GM19043 (cell line): ENCODE measurements around the gene NAA40.
A peak's percentile ranks its signal among the peaks of the same experiment; 100 is the strongest.

Experiments
- ATAC-seq: cut with Tn5 transposase; IDR thresholded peaks from one replicate; pipeline ENCODE4 v1.9.1; 2021; ENCODE audit warnings: low read depth; ENCODE audit not compliant: unreplicated experiment

NAA40 gene

GRCh38 chr11:63938479-63939396, at the start of gene NAA40:
Gene NAA40, plus strand, starts transcription at chr11:63939002. Its CDS starts 95 bp downstream, at chr11:63939097.
- peak; percentile 93 for ATAC-seq

GRCh38 chr11:63889344-63889743, 49.5 kb upstream of the NAA40 start:
- no peak for ATAC-seq

DNA sequence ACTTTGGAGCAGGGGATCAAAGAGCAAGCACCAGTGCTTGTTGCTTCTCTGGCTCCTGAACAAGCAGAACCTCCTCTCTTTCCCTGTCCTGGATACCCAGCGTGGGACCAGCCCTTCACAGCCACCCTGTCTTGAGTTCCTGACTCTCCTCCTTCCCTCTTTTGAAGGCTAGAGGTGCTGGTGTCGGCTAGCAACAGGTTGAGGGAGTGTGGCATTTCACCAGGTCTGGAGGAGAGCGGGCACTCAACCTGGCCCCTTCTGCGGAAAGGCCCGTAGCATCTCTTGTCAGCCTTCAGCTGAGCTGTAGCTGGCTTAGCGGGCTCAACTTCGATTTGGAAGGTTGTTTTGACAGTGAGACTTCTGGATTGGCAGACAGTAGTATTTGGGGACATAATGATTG, 48.4 kb upstream of the NAA40 start:
- no peak for ATAC-seq

- no peak for ATAC-seq
These were observed 46.6 kb upstream of the NAA40 start for GRCh38 chr11:63892228-63892627.

DNA sequence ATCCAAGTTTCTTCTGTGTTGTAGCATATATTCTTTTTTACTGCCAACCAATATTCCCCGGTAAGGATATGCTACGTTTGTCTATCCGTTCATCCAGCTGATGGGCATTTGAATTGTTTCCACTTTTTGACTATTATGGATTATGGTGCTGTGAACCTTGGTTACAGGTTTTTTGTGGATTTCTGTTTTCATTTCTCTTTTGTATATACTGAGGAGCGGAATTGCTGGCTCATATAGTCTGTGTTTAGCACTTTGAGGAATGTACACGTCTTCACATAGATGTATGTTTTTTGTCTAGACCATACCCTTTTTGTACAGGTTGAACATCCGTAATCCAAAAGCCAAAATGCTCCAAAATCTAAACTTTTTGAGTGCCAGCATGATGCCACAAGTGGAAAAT, 45.4 kb upstream of the NAA40 start:
- no peak for ATAC-seq

GRCh38 chr11:63896071-63896470, 42.7 kb upstream of the NAA40 start:
- no peak for ATAC-seq

DNA sequence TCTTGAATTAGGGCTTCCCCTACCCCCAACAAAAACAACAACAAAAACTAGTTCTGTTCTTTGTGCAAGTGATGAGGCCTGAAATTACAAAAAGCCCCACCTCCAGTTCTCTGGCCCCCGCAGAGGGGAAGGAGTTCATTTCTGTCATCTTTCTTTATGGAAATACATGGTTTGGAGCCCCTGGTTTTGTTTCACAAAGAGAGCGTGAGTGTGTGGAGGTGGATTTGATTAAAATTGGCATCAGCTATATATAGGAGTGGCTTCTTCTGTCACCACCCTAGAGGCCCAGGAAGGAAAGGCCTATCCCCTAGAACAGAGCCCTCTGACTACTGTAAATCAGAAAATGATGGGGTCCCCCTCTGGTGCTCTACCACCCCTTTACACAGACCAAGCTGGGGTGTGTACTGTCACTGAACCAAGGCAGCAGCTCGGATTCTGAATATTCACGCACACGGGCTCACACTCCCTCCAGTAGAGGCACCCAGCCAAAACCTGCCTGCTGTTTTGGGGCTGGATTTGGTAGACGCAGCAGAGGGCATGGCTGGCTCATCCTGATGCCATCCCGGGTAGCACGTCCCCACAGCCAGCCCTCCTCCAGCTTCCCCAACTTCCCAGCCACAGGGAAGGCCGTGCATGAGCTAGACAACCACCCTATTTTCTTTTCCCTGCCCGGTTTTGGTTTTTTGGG, 41.2 kb upstream of the NAA40 start:
- ATAC-seq, result no peak

DNA sequence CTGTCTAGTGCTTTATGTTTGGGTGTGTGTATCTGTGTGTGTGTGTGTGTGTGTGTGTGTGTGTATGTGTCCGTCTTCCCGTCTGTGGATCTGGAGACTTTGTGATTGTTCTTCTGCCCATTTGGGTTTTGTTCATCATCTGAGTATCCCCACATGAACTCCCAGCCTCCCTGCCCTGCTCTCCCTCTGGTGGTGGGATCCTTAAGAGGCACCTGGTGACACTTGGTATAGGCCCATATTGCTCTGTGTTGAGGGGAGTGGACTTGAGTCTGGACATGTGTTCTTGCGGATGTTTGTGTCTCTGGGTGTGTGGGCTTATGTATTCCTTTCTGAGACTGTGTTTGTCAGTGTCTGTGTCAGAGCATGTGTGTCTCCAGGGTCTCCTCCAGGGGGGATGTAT, 37.1 kb upstream of the NAA40 start:
- no peak for ATAC-seq

DNA sequence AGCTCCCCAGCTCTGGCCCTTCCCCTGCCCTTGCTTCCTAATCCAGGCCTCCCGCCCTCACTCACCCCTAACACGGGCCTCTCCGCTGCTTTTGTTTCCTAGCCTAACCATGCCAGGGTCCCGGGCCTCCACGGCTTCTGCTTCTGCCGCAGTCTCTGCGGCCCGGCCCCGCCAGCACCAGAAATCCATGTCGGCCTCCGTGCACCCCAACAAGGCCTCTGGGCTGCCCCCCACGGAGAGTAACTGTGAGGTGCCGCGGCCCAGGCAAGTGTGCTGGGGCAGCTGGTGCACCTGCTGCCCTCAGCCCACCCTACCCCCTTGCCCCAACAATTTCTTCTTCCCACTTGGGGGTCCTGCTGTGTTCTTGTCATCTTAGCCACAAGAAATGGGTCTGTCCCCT, 34.9 kb upstream of the NAA40 start:
- ATAC-seq, result no peak

- ATAC-seq, result no peak
These were observed 34.1 kb upstream of the NAA40 start for GRCh38 chr11:63904743-63905142.

DNA sequence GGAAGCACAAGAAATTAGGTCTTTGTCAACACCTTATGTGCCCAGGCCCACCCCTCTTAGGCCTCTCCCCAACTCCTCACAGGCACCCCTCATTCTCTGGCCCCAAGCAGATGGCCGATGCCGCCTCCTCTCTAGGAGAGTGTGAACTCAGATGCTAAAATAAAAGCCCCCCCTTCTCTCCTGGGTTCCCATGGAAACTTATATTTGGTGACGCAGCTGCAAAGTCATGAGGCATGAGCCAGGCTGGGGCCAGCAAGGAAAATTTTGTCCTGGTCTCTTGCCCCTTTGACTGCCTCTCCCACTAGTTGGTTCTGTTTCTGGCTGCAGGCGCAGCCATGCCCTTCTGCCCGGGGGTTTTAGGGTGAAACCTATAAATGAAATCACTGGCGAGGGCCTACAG, 33.6 kb upstream of the NAA40 start:
- ATAC-seq, result no peak

GRCh38 chr11:63906087-63906486, 32.7 kb upstream of the NAA40 start:
- no peak for ATAC-seq

DNA sequence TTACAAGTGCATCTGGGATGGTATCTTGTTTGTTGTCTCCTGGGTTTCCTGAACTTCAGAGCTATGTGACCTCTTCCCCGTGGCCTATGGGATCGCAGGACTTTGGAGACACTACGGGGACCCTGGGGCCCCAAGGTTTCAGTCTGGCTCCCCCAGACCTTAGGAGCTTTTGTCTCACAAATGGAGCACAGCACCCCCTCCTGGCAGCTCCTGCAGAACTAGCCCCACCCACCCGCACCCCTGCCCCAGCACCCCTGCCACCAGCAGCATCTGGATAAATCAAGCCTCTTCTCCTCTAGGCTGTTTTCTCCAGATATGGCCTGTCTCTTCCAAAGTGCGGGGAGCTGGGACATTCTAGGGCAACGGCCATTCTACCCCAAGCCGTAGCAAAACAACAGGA, 32.2 kb upstream of the NAA40 start:
- ATAC-seq, result no peak

GRCh38 chr11:63907063-63907462, 31.7 kb upstream of the NAA40 start:
- ATAC-seq, result no peak

DNA sequence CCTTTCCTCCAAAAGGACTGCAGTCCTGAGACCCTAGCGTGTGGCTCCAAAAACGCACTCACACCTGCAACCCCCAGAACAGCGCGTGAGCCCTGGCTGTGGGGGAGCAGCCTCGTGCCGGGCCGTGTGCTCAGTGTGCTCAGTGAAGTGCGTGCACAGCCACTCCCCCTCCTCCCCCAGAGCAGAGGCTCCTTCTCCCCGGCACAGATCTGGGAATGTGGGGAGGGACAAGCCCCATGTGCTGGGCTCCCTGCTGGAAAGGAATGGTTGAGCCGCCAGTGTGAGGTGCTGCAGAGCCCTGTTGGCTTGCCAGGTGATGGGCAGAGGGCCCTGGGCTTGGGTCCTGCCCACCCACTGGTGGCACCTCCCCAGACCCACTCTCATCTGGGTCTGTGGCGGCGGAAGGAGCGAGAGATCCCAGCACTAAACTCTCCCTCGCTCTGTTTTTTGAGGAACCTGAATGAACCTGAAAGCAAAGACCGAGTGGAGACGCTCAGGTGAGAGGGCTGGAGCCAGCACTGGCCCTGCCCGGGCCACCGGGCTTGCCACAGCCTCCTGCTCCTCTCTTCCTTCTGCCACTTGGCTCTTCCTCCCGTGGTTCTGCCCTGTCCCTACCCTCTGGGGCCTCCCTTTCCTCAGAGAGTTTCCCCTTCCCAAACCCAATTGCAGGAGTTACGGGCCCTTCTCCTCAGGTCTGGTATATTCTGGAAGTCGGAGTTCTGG, 30.8 kb upstream of the NAA40 start:
- no peak for ATAC-seq

- ATAC-seq, result no peak
These were observed 30.0 kb upstream of the NAA40 start for GRCh38 chr11:63908631-63909401.

DNA sequence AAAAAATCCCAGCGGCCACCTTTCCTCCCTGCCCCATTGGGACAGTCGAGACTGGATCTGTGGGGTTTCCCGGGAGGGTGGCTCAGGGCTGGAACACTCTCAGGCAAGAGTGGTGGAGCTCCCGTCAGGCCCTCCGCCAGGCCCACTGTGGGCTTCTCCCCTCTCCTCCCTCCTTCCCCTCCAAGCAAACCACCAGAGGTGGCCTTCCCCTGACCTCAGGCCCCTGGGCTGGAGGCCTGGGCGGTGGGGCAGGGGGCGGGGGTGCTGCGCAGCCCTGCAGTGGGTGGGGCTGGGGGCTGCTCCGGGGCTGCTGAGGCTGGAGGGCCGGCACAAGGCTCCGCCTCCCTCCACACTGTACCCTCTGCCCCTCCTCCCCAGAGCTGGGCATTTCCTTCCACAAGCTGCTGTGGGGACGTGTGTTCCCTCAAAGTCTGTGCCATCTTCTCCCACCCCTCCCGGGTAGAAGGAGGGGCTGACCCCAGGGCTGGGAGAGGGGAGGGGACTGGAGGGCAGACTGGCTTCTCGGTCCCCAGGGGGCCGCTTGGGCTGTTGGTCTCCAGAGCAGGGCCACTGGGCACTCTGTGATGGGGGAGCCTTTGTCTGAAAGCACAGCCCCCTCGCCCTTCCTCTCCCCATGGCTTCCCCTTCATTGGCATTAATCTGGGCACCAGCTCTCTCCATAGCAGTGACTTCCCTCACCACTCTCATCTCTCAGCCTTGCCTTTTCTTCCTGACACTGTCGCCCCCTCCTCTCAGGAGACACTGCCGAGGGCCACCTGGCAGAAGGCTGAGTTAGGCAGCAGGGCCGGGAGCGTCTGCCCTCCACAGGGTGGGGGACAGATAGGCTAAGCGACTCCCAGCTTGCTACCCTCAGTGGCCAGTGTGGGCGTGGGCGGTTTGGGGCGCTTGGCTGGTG, 29.0 kb upstream of the NAA40 start:
- no peak for ATAC-seq

DNA sequence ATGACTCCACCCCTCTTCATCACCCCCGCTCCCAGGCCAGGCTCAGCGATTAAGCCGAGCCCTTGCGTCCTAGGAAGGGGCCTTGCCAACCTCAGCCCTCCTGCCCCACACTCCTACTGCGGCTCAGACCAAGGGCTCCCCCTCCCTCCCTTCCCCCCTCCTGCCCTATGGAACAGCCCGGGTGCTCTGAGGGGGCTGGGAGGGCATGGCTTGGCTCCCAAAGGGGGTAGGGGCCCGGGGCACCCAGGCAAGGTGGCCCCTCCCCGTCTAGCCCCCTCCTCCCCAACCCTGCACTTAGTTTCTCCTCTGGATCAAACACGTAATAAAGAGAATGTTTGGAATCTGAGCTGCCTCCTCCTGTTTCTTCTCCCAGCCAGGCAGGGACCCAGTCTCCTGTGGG, 28.1 kb upstream of the NAA40 start:
- ATAC-seq, result no peak

DNA sequence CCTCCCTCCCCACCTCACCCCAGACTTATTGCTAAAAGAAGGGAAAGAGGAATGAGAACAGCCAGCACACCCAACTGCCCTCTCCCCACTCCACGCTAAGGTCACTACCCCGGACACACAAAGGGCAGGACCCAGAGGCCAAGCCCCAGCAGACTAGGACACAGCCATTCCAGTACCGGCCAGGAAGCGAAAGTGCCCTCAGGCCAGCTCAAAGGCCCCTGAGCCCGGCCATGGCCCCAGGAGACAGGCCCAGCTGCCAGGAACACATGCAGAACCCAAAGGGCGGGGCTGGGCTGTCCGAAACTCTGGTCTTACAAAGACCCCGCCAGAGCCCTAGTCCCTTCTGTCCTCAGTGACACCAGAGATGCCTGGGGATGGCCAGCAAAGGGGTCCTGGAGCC, 27.4 kb upstream of the NAA40 start:
- ATAC-seq, result no peak

DNA sequence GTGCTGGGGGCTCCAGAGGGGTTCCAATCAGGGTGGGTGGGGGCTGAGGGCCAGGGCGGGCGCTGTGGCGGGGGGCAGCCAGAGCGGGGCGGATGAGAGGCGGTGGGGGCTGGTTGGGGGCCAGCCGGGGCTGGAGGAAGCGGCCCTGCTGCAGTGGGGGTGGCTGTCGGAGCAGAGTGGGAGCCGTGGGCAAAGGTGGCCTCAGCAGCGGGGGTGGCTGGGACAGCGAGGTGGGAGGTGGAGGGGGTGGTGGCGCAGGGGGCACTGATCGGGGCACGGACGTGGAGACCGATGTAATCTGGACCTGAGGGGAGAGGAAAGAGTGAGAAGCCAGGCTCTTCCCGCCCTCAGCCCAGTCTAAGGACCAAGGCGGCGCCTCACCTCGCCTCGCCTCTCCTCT, 26.9 kb upstream of the NAA40 start:
- ATAC-seq, result no peak
